H1 (cell line): ENCODE data around the gene MRI1. TPM values are rescaled to one million over a fixed set of nuclear protein-coding genes. Genes with fewer than 3 reads are reported as not detected.

ENCODE experiments used
- POLR2A ChIP-seq, 2 experiments: IDR thresholded peaks; 1 replicate in 1 of 2; 2 replicates in 1 of 2; pipeline ENCODE4 v1.6.1; 2011; ENCODE audit warnings: low read depth in 2 of 2, low read length in 2 of 2, mild to moderate bottlenecking in 2 of 2; ENCODE audit errors: control extremely low read depth in 1 of 2
- RAD21 ChIP-seq, 2 experiments: IDR thresholded peaks in 1 of 2; conservative IDR thresholded peaks in 1 of 2; 2 replicates each; pipeline ENCODE4 v1.6.1; 2011; ENCODE audit warnings: low read depth in 2 of 2, low read length in 2 of 2, improper control_type of control experiment in 1 of 2, inconsistent platforms in 1 of 2, mild to moderate bottlenecking in 1 of 2, moderate library complexity in 1 of 2
- RFX5 ChIP-seq: IDR thresholded peaks from 2 replicates; pipeline ENCODE4 v1.6.1; 2011; ENCODE audit warnings: low read depth, low read length, improper control_type of control experiment, borderline replicate concordance
- SP1 ChIP-seq: IDR thresholded peaks from 2 replicates; pipeline ENCODE4 v1.6.1; 2011; ENCODE audit warnings: low read depth, low read length
- TAF1 ChIP-seq: IDR thresholded peaks from 2 replicates; pipeline ENCODE4 v1.6.1; 2011; ENCODE audit warnings: mild to moderate bottlenecking, low read depth, low read length
- TBP ChIP-seq: IDR thresholded peaks from 2 replicates; pipeline ENCODE4 v1.6.1; 2011; ENCODE audit warnings: low read depth, low read length, improper control_type of control experiment
- TCF12 ChIP-seq: IDR thresholded peaks from 2 replicates; pipeline ENCODE4 v1.6.1; 2011; ENCODE audit warnings: low read depth, mild to moderate bottlenecking, low read length
- polyA plus RNA-seq, 7 experiments: library from polyadenylated mRNA; depleted of rRNA in 3 of 7; stranded (reverse) in 5 of 7; unstranded in 2 of 7; fragments of >200 nt in 5 of 7; fragments of 200-250 nt in 2 of 7; gene quantifications; 1 replicate in 5 of 7; 2 replicates in 1 of 7; 4 replicates in 1 of 7; pipeline versions ENCODE4 v1.2.1 to v1.2.3, GENCODE V29; 2011 to 2013; ENCODE audit warnings: missing spikeins in 2 of 7, mixed read lengths in 2 of 7
- total RNA-seq: library from RNA; stranded (reverse); fragmentation: NEBNext Ultra II Directional; extraction: Animal tissue kit (Norgen Biotek cat#: 25700); gene quantifications from 2 replicates; pipeline ENCODE4 v1.2.1, GENCODE V29; 2021
- TF ChIP-seq, protein P1 (sequence below): fragments of 300-600 bp; sonication (generic); IDR thresholded peaks from 2 replicates; pipeline ENCODE4 v1.7.1; 2012; ENCODE audit warnings: low read length, moderate library complexity, mild to moderate bottlenecking, inconsistent platforms; ENCODE audit not compliant: insufficient replicate concordance
- TF ChIP-seq, protein P2 (sequence below): IDR thresholded peaks from 2 replicates; pipeline ENCODE4 v1.6.1; 2012; ENCODE audit warnings: inconsistent platforms

Gene MRI1
- total and polyA plus RNA-seq, 2 of the 8 experiments (the other 6 are each of a cell fraction or from before 2014, with no cell fraction given), result 24.5 to 29.5 TPM

DNA sequence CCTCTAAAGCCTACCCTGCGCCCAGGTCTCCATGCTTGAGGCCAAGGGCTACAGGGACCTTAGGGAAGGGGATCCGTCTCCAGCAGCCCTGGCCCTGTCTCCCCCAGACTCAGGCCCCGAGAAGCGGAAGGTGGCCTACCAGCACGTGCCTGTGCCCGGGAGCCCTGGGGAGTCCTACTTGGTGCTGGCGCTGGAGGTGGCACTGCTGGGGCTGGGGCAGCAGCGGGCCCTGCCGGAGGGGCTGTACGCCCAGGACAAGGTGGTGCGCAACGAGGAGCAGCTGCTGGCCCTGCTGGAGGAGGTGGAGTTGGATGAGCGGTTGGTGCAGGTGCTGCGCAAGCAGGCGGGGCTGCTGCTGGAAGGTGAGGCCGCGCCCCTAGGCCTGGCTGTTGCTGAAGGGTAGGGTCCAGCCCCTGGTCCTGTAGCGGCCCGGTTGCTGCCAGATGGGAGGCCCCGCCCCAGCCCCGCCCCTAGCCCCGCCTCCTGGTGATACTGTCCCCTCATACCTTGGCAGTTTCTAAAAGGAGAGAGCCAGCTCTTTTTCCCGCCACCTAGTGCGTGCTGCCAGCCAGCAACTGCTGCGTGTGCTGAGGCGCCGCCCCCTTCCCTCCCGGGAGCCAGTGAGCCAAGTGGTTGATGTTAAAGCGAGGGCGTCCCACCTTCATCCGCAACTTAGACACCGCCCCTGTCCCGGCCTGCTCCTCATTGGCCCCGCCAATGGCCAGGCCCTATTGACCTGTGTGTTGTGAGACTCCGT lies 53.5 kb downstream of the MRI1 start (continued):
- TF ChIP-seq, protein P1, sequence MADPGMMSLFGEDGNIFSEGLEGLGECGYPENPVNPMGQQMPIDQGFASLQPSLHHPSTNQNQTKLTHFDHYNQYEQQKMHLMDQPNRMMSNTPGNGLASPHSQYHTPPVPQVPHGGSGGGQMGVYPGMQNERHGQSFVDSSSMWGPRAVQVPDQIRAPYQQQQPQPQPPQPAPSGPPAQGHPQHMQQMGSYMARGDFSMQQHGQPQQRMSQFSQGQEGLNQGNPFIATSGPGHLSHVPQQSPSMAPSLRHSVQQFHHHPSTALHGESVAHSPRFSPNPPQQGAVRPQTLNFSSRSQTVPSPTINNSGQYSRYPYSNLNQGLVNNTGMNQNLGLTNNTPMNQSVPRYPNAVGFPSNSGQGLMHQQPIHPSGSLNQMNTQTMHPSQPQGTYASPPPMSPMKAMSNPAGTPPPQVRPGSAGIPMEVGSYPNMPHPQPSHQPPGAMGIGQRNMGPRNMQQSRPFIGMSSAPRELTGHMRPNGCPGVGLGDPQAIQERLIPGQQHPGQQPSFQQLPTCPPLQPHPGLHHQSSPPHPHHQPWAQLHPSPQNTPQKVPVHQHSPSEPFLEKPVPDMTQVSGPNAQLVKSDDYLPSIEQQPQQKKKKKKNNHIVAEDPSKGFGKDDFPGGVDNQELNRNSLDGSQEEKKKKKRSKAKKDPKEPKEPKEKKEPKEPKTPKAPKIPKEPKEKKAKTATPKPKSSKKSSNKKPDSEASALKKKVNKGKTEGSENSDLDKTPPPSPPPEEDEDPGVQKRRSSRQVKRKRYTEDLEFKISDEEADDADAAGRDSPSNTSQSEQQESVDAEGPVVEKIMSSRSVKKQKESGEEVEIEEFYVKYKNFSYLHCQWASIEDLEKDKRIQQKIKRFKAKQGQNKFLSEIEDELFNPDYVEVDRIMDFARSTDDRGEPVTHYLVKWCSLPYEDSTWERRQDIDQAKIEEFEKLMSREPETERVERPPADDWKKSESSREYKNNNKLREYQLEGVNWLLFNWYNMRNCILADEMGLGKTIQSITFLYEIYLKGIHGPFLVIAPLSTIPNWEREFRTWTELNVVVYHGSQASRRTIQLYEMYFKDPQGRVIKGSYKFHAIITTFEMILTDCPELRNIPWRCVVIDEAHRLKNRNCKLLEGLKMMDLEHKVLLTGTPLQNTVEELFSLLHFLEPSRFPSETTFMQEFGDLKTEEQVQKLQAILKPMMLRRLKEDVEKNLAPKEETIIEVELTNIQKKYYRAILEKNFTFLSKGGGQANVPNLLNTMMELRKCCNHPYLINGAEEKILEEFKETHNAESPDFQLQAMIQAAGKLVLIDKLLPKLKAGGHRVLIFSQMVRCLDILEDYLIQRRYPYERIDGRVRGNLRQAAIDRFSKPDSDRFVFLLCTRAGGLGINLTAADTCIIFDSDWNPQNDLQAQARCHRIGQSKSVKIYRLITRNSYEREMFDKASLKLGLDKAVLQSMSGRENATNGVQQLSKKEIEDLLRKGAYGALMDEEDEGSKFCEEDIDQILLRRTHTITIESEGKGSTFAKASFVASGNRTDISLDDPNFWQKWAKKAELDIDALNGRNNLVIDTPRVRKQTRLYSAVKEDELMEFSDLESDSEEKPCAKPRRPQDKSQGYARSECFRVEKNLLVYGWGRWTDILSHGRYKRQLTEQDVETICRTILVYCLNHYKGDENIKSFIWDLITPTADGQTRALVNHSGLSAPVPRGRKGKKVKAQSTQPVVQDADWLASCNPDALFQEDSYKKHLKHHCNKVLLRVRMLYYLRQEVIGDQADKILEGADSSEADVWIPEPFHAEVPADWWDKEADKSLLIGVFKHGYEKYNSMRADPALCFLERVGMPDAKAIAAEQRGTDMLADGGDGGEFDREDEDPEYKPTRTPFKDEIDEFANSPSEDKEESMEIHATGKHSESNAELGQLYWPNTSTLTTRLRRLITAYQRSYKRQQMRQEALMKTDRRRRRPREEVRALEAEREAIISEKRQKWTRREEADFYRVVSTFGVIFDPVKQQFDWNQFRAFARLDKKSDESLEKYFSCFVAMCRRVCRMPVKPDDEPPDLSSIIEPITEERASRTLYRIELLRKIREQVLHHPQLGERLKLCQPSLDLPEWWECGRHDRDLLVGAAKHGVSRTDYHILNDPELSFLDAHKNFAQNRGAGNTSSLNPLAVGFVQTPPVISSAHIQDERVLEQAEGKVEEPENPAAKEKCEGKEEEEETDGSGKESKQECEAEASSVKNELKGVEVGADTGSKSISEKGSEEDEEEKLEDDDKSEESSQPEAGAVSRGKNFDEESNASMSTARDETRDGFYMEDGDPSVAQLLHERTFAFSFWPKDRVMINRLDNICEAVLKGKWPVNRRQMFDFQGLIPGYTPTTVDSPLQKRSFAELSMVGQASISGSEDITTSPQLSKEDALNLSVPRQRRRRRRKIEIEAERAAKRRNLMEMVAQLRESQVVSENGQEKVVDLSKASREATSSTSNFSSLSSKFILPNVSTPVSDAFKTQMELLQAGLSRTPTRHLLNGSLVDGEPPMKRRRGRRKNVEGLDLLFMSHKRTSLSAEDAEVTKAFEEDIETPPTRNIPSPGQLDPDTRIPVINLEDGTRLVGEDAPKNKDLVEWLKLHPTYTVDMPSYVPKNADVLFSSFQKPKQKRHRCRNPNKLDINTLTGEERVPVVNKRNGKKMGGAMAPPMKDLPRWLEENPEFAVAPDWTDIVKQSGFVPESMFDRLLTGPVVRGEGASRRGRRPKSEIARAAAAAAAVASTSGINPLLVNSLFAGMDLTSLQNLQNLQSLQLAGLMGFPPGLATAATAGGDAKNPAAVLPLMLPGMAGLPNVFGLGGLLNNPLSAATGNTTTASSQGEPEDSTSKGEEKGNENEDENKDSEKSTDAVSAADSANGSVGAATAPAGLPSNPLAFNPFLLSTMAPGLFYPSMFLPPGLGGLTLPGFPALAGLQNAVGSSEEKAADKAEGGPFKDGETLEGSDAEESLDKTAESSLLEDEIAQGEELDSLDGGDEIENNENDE, result no peak
- TF ChIP-seq, protein P2, sequence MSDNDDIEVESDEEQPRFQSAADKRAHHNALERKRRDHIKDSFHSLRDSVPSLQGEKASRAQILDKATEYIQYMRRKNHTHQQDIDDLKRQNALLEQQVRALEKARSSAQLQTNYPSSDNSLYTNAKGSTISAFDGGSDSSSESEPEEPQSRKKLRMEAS, result peak; percentile 80
- TF ChIP-seq RFX5 (peak; percentile 61; the same call in 1 of the 2 replicates), SP1 (peak; percentile 75; the same call in 1 of the 2 replicates), RAD21 (IDR thresholded peaks at IDR 0.05 in 1 of 2, conservative IDR thresholded peaks at IDR 0.05 in 1 of 2; ENCODE audit: low read depth in 2 of 2, low read length in 2 of 2) (peak in 1 of 2 experiments; percentile 4; a peak in 1 of 4 replicates), TAF1 (peak; percentile 66; the same call in 1 of the 2 replicates), TCF12 (no peak), TBP (peak; percentile 69), POLR2A (IDR thresholded peaks at IDR 0.05; ENCODE audit: control extremely low read depth in 1 of 2, low read depth in 2 of 2, low read length in 2 of 2) (peak; percentile 69 to 75)
- TF ChIP-seq, all 59 proteins: peak for 14
